Lung microvascular endothelial cell (primary cell): Measurements from ENCODE around the gene UNC79. TPM values are rescaled to one million over a fixed set of nuclear protein-coding genes. Genes with fewer than 3 reads are reported as not detected.

Experiments used
- DNase-seq, 2 donors: peaks; one replicate each; pipeline versions ENCODE4 v3.0.0 to v3.0.0-alpha.2; 2010; ENCODE audit warnings: low read depth in 2 of 2
- total RNA-seq: library from RNA; depleted of rRNA; stranded (reverse); fragments of >200 nt; gene quantifications from 2 replicates; pipeline ENCODE4 v1.2.1, GENCODE V29; 2014

UNC79 gene
- total RNA-seq, 1 donor from 2014 or later: not detected

DNA sequence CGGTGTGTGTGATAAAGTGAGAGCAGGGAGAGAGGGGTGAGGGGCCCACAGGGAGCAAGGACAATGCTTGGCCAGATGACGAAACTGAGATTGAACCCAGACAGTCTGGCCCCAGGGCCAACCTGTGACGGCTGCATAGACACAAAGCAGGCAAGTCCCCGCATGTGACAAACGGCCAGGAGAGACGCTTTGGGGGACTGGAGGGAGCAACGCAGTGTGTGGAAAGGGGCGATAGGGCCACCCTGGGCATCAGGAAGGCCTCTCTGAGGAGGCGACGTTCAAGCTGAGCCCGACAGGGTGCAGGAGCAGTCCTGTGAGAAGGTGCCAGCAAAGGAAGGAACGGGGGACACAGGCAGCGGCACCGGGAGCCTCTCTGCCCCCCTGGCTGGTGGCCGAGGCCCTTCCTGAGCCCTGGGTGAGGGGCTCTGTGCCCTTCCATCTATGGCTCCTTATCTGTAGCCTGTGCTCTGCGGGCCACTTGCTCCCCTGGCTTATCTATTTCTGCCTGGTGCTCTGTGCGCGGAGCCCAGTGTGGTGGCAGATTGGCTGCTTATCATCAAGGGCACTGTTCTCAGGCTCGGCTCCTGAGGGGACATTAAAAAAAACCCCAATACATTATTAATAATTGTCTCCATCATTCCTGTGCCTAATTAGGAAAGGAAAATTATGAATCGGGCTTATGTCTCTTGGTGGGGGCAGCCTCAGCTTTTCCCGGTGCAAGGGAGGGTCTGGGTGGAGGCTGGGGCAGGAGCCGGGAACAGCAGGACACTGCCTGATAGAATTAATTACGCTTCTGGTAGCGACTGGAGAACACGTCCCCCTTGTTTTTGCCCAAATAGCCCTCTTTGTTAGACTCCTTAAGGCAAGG, 317.7 kb downstream of the UNC79 start:
- DNase-seq: no peak

GRCh38 chr14:93749076-93749420, 318.3 kb downstream of the UNC79 start:
- no peak for DNase-seq

DNA sequence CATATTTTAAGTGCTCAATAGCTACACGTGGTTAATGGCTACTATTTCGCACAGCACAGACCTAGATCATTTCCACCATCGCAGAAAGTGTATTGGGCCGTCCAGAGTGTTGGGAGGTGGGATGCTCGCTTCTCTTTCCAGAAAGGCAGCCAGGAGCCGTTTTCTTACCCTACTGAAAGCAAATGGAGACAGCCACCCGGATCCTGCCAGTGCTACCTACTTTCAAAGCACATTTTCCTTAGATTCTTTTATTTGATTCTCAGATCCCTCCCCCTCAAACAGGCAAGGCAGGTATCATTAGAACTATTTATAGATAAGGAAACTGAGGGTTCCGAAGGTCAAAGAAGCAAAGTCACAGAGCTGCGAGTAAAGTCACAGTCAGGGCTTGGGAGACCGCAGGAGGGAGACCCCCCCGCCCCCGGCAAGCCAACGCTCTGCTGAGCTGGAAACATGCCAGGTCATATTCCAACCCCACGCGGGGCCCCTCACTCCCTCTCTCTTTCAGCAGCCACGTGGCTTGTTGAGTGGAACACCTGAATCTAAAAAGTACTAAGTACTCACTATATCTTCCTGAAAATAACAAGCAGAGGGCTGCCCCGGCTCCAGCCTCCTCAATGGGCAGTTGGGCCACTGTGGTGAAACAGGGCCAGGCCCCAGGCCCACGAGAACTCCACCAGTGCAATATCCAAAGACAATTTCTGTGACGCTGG, 321.4 kb downstream of the UNC79 start:
- DNase-seq: no peak

DNA sequence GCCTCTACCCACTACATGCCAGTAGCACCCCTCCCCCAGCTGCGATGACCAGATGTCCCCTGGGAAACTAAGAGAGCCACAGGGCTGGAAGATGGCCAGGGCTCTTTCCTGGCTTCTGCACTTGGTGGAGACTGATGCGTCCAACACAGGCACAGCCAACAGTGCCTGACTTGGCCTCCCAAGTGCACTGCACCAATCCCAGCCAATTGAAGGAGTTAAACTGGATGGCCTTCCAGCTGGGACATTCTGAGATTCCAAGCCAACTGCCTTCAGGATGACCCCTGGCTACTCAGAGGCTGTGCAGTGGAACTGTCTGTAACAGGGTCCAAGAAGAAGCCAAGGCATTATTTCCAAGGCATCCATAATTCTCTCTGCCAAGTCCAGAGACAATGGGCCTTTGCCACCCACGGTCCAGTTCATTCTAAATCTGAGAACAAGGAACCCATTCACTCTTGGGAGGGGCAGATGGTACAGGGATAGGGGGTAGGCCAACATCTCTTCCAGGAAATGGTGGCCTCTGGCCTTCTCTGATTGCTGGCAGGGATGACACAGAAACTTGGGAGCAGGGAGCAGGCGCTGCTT, 322.3 kb downstream of the UNC79 start:
- DNase-seq: no peak

DNA sequence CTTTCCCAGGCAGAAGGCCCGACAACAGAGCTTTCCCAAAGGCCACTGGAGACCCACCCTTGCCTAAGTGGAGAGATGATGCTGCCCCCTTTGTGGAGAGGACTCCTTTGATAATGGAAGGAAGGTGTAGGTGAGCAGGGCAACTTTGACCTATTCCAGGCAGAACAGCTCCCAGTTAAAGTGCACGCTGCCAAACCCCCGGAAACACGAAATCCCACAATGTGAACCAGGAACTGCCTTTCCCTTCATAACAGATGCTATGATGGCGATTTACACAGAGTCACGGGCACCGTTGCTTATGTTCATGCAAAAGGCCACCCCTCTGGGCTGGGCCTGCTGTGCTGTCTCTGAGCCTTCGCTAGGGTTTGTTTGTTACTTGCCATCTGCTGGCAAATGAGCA, 322.9 kb downstream of the UNC79 start:
- DNase-seq: no peak

GRCh38 chr14:93757206-93757605, 326.5 kb downstream of the UNC79 start:
- DNase-seq: no peak

Other genes starting within 250 kb of the UNC79 start
- 18.7 and 30.6 TPM in 2 replicates for gene MOAP1, start 246.0 kb upstream of the UNC79 start, total RNA-seq
- gene LYSET, start 245.6 kb upstream of the UNC79 start, total RNA-seq: 8.5 and 17.1 TPM in 2 replicates
- 11.1 and 14.9 TPM in 2 replicates for gene GON7, start 223.9 kb upstream of the UNC79 start, total RNA-seq
- 36.4 and 45.8 TPM in 2 replicates for gene UBR7, start 223.7 kb upstream of the UNC79 start, total RNA-seq
- 17.2 and 27.2 TPM in 2 replicates for gene BTBD7, start 97.9 kb upstream of the UNC79 start, total RNA-seq
- gene COX8C, start 83.8 kb upstream of the UNC79 start, total RNA-seq: not detected in 2 replicates